ENCODE results near the gene ARHGAP15.

Gene ARHGAP15

DNA sequence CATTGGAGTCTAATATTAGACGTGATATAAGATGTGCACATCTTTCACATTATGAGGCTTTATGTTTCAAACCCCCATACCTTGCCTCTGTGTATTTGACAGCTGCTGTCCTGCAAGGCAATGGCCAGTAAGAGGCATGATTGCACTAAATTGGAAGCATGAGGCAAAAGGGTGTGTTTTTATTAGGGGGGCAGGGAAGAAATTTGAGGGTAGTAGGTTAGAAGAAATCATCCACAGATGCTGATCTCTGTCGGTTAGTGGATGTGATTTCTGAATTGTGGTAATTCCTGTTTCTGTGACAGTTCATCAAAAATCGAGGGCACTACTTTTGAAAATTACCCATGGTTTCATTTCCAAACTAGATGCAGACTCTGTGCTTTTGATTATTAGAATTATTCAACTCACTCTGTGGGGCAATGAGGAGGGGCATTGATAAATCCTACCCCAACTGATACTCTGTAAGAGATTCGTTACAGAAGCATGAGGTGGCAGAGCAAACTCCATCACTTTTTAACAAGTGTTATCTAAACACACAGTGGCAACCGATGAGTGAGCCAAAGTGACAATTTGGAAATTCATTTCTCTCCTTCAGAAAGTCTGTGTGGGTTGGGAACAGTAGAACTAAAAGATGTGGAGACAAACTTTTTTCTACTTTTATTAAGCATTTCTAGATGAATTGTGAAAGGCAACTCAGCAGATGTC is 453.0 kb downstream of the ARHGAP15 start:
- no peaks in the 10 kb centered on the region for H3K36me3 ChIP-seq (ENCODE audit: low read length)

DNA sequence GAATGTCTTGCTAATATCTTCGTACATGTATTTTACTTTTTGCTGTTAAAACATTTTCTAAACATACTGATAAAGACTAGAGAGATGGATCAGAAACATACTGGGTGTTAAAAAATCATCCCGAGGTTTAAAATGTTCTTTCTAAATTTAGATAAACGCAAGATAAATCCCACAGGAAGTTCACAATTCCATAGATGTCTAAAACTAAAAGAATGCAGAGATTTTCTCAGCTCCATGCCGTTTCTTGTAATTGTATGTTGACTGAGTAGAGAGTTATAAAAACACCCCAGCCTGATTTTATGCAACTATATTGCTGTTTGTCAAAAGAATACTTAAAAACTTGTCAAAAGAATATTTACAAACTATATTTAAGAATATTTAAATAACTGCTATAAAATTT is 455.7 kb downstream of the ARHGAP15 start:
- Histone ChIP-seq H3F3A (ENCODE audit: insufficient read depth) (no peaks in the 10 kb centered on the region), H3K27ac (ENCODE audit: low read depth, low read length) (no peak overlapping the region), H2AFZ (ENCODE audit: low read depth, low read length, severe bottlenecking) (no peak overlapping the region), H3K4me2 (ENCODE audit: low read depth, low read length, poor library complexity, severe bottlenecking) (no peak overlapping the region), H3K79me2 (ENCODE audit: insufficient read depth, low read length) (no peaks in the 10 kb centered on the region), H3K9ac (ENCODE audit: low read length) (no peak overlapping the region), H3K9me2 (replicated peaks; ENCODE audit: insufficient read depth, low read length) (no peaks in the 10 kb centered on the region), H4K20me1 (ENCODE audit: low read depth, low read length) (no peaks in the 10 kb centered on the region), H3K9me3 (ENCODE audit: insufficient read depth, low read length) (no peaks in the 10 kb centered on the region), H3K27me3 (ENCODE audit: low read length) (no peaks in the 10 kb centered on the region), H3K4me3 (ENCODE audit: insufficient read depth, low read length, poor library complexity, severe bottlenecking) (no peak overlapping the region), H3K36me3 (ENCODE audit: low read length) (no peaks in the 10 kb centered on the region)
- TF ChIP-seq CTCF (IDR thresholded peaks at IDR 0.05; ENCODE audit: insufficient read depth, low read length, poor library complexity, severe bottlenecking) (no peak), EZH2phosphoT487 (conservative IDR thresholded peaks at IDR 0.05; ENCODE audit: low read length) (no peak)

More for the DNA sequence above, 453.0 kb downstream of the ARHGAP15 start:
- Histone ChIP-seq H3K4me2 (ENCODE audit: low read depth, low read length, poor library complexity, severe bottlenecking) (no peak overlapping the region), H3K9me2 (replicated peaks; ENCODE audit: insufficient read depth, low read length) (no peaks in the 10 kb centered on the region), H3K9me3 (ENCODE audit: insufficient read depth, low read length) (no peaks in the 10 kb centered on the region), H3F3A (ENCODE audit: insufficient read depth) (no peaks in the 10 kb centered on the region), H3K4me3 (ENCODE audit: insufficient read depth, low read length, poor library complexity, severe bottlenecking) (no peak overlapping the region), H3K27ac (ENCODE audit: low read depth, low read length) (no peak overlapping the region), H2AFZ (ENCODE audit: low read depth, low read length, severe bottlenecking) (no peak overlapping the region), H3K79me2 (ENCODE audit: insufficient read depth, low read length) (no peaks in the 10 kb centered on the region), H4K20me1 (ENCODE audit: low read depth, low read length) (no peaks in the 10 kb centered on the region), H3K27me3 (ENCODE audit: low read length) (no peaks in the 10 kb centered on the region), H3K9ac (ENCODE audit: low read length) (no peak overlapping the region)
- TF ChIP-seq EZH2phosphoT487 (conservative IDR thresholded peaks at IDR 0.05; ENCODE audit: low read length) = no peak
- TF ChIP-seq CTCF (IDR thresholded peaks at IDR 0.05; ENCODE audit: insufficient read depth, low read length, poor library complexity, severe bottlenecking) = no peak

GRCh38 chr2:143586119-143586518 is 456.9 kb downstream of the ARHGAP15 start:
- H3K9ac ChIP-seq (ENCODE audit: low read length) = no peak overlapping the region
- H4K20me1 ChIP-seq (ENCODE audit: low read depth, low read length) = no peaks in the 10 kb centered on the region
- H3K79me2 ChIP-seq (ENCODE audit: insufficient read depth, low read length) = no peaks in the 10 kb centered on the region
- no peaks in the 10 kb centered on the region for H3K27me3 ChIP-seq (ENCODE audit: low read length)
- H3K27ac ChIP-seq (ENCODE audit: low read depth, low read length) = no peak overlapping the region
- H3F3A ChIP-seq (ENCODE audit: insufficient read depth) = no peaks in the 10 kb centered on the region
- no peak overlapping the region for H3K4me3 ChIP-seq (ENCODE audit: insufficient read depth, low read length, poor library complexity, severe bottlenecking)
- TF ChIP-seq CTCF (IDR thresholded peaks at IDR 0.05; ENCODE audit: insufficient read depth, low read length, poor library complexity, severe bottlenecking) = no peak
- TF ChIP-seq EZH2phosphoT487 (conservative IDR thresholded peaks at IDR 0.05; ENCODE audit: low read length) = no peak
- H2AFZ ChIP-seq (ENCODE audit: low read depth, low read length, severe bottlenecking) = no peak overlapping the region
- no peak overlapping the region for H3K4me2 ChIP-seq (ENCODE audit: low read depth, low read length, poor library complexity, severe bottlenecking)
- no peaks in the 10 kb centered on the region for H3K9me2 ChIP-seq (replicated peaks; ENCODE audit: insufficient read depth, low read length)
- H3K9me3 ChIP-seq (ENCODE audit: insufficient read depth, low read length) = no peaks in the 10 kb centered on the region
- no peaks in the 10 kb centered on the region for H3K36me3 ChIP-seq (ENCODE audit: low read length)

Data from SU-DHL-6 (cell line).